NCI-H510A treated with DMSO at 0.1 percent for 48 hours (cell line): ENCODE data around the gene PPP2R2C.

Experiments used
- DNase-seq: peaks from one replicate; lab custom pipeline; 2025; lab: John Stamatoyannopoulos, UW

PPP2R2C gene

GRCh38 chr4:6426571-6427438, 45.6 kb downstream of the PPP2R2C start:
- peak; percentile 28 for DNase-seq

- no peak for DNase-seq
These were observed 46.5 kb downstream of the PPP2R2C start for GRCh38 chr4:6425911-6426310.

- no peak for DNase-seq
These were observed 47.1 kb downstream of the PPP2R2C start for GRCh38 chr4:6425336-6425735.

GRCh38 chr4:6424425-6424824, 48.0 kb downstream of the PPP2R2C start:
- no peak for DNase-seq

GRCh38 chr4:6423575-6423974, 48.8 kb downstream of the PPP2R2C start:
- DNase-seq = no peak

- no peak for DNase-seq
These were observed 49.5 kb downstream of the PPP2R2C start for GRCh38 chr4:6422866-6423265.

- DNase-seq = no peak
These were observed 50.3 kb downstream of the PPP2R2C start for GRCh38 chr4:6422105-6422504.

GRCh38 chr4:6421397-6421796, 51.0 kb downstream of the PPP2R2C start:
- no peak for DNase-seq

GRCh38 chr4:6420972-6421371, 51.4 kb downstream of the PPP2R2C start:
- DNase-seq = no peak

GRCh38 chr4:6420036-6420435, 52.4 kb downstream of the PPP2R2C start:
- no peak for DNase-seq

- DNase-seq = no peak
These were observed 52.9 kb downstream of the PPP2R2C start for GRCh38 chr4:6419452-6420028.

- DNase-seq = no peak
These were observed 54.1 kb downstream of the PPP2R2C start for GRCh38 chr4:6418193-6418755.

- no peak for DNase-seq
These were observed 54.8 kb downstream of the PPP2R2C start for GRCh38 chr4:6417516-6418050.

GRCh38 chr4:6416518-6417286, 55.7 kb downstream of the PPP2R2C start:
- DNase-seq = no peak

- DNase-seq = no peak
These were observed 57.2 kb downstream of the PPP2R2C start for GRCh38 chr4:6415031-6415705.

- no peak for DNase-seq
These were observed 57.8 kb downstream of the PPP2R2C start for GRCh38 chr4:6414578-6414977.

- DNase-seq = no peak
These were observed 61.8 kb downstream of the PPP2R2C start for GRCh38 chr4:6410664-6411063.

GRCh38 chr4:6410068-6410467, 62.3 kb downstream of the PPP2R2C start:
- no peak for DNase-seq

GRCh38 chr4:6409381-6409780, 63.0 kb downstream of the PPP2R2C start:
- no peak for DNase-seq

- no peak for DNase-seq
These were observed 64.2 kb downstream of the PPP2R2C start for GRCh38 chr4:6408263-6408662.

GRCh38 chr4:6405397-6405706, 67.1 kb downstream of the PPP2R2C start:
- DNase-seq = no peak
